Stimulated activated CD4-positive, alpha-beta T cell treated with anti-CD3 and anti-CD28 coated beads, Interleukin-2, amount 100 ng/mL, for 4 hours (primary cell): ENCODE measurements around the gene SPINT1.
A peak's percentile ranks its signal among the peaks of the same experiment; 100 is the strongest.

Experiments used
- DNase-seq: peaks from one replicate; pipeline ENCODE4 v3.0.0-alpha.2; 2020; ENCODE audit warnings: low read depth

SPINT1 gene, protein sequence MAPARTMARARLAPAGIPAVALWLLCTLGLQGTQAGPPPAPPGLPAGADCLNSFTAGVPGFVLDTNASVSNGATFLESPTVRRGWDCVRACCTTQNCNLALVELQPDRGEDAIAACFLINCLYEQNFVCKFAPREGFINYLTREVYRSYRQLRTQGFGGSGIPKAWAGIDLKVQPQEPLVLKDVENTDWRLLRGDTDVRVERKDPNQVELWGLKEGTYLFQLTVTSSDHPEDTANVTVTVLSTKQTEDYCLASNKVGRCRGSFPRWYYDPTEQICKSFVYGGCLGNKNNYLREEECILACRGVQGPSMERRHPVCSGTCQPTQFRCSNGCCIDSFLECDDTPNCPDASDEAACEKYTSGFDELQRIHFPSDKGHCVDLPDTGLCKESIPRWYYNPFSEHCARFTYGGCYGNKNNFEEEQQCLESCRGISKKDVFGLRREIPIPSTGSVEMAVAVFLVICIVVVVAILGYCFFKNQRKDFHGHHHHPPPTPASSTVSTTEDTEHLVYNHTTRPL

DNA sequence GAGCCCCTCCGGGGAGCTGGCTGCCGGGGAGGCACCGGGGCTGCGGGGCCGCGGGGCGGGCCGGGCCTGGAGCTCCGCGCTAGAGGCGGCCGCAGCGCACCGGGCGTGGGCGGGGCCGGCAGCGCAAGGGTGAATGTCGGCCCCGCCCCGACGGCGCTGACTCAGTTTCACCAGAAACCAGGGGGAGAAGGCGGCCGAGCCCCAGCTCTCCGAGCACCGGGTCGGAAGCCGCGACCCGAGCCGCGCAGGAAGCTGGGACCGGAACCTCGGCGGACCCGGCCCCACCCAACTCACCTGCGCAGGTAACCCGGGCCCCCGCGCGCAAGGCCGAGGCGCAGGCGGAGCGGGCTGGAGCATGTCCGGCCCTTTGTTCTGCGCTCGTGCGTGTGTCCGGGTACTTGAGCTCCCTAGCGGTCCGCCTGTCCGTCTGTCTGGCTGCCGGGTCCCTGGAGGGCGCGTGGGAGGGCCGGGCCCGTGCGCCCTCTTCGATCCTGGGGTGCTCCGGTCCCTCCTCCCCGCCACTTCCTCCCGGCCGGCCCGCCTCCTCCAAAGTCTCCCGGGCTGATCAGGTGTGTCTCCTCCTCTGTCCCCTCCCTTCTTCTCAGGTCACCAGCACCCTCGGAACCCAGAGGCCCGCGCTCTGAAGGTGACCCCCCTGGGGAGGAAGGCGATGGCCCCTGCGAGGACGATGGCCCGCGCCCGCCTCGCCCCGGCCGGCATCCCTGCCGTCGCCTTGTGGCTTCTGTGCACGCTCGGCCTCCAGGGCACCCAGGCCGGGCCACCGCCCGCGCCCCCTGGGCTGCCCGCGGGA, at the start of gene SPINT1:
TSS of gene SPINT1 (plus strand) at position 164 of the 811 bp plus-strand sequence. CDS start at position 671, 507 bp downstream.
- peak; percentile 82 for DNase-seq

DNA sequence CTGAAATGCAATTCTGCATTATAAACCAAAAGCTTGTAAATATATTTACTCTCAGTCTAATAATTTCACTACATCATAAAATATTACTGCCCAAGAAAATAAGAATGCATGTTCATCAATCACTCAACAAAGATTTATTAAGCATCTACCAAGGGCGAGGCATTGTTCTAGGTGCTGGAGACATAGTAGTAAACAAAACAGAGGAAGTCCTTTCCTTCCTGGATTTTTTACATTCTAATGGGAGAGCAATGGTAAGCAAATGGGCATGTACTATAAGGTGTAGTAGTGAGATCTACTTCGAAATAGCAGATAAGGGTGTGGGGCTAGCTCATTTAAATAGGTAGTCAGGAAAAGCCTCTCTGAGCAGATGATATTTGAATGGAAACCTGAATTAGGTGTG, 47.8 kb upstream of the SPINT1 start:
- no peak for DNase-seq

DNA sequence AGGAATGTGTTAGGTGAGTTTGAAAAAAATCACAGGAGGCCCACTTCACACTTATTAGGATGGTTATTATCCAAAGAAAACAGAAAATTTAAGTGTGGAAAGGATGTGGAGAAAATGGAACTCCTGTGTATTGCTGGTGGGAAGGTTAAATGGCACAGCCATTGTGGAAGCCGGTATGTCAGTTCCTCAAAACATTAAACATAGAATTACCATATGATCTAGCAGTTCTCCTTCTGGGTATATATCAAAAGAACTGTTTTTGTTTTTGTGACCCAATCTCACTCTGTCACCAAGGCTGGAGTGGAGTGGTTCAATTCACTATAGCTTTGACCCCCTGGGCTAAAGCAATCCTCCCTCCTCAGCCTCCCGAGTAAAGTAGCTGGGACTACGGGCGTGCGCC, 47.3 kb upstream of the SPINT1 start:
- no peak for DNase-seq

DNA sequence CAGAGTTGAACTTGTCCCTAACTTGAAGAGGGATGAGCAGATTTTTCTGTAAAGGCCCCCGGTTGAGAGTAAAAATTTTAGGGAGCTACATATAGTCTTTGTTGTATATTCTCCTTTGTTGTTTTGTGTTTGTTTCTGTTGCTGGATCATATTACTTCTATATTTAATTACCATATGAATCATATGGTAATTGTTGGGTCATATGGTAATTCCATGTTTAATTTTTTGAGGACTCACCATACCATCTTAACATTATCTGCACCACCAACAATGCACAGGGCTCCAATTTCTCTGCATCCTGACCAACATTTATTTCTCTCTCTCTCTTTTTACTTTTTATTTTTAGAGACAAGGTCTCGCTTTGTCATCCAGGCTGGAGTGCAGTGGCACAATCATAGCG, 44.3 kb upstream of the SPINT1 start:
- DNase-seq: no peak

GRCh38 chr15:40803076-40803475, 40.8 kb upstream of the SPINT1 start:
- no peak for DNase-seq

GRCh38 chr15:40803688-40804087, 40.2 kb upstream of the SPINT1 start:
- DNase-seq: no peak

DNA sequence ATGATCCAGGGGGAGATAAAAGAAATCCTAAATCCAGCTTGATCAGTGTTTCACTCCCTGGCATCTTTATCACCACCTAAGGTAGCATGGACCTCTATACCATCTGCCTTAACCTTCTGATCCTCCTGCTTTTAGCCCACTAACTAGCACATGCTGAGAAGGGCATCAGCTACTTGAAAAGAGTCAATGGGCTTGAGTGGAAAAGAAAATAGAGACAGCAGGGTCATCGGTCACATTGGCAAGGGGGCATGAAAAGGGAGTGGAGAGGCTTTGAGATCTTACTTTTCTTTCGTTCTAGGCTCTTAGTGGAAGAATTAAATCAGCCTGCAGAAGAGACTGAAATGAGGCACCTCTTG, 37.2 kb upstream of the SPINT1 start:
- no peak for DNase-seq

- peak; percentile 93 for DNase-seq
Observed at GRCh38 chr15:40807028-40807887, 36.6 kb upstream of the SPINT1 start, which contains the start of the genes DNAJC17 and ZFYVE19. DNAJC17 (minus strand) TSS chr15:40807473; CDS start chr15:40807446, 27 bp downstream. ZFYVE19 (plus strand) TSS chr15:40807089; CDS start chr15:40807590, 501 bp downstream.

GRCh38 chr15:40807888-40808461, 35.9 kb upstream of the SPINT1 start:
- DNase-seq: no peak

- no peak for DNase-seq
Observed at GRCh38 chr15:40808861-40809450, 34.9 kb upstream of the SPINT1 start.

GRCh38 chr15:40812721-40813425, 31.0 kb upstream of the SPINT1 start:
- no peak for DNase-seq

DNA sequence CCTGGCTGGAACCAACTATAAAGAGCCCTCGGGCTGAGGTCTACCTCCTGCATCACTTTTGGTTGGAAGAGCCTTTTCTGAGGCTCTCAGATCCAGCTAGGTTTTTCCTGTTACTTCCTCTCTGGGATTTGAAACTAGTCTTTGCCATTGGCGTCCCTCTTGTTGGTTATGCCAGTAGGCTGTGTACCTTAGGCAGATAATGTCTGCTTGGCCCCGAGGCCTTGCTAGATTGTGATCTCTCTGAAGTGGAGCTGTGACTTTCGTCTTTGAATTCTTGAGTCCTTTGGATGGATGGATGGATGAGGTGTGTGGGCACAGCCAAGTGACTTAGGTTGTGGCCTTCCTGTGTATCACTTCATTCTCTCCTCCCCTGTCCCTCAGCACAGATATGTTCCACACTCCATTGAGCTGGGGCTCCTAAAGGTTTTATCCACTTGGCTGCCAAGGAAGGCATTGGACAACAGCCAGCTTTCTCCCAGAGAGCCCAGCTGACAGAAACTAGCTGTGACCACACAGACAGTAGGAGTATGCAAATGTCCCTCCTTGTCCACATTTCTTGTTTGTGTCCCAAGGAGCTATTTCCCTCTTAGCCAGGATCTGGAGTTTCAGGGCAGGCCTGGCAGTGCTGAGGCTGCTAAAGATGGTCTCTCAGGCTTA, 28.7 kb upstream of the SPINT1 start:
- DNase-seq: no peak

DNA sequence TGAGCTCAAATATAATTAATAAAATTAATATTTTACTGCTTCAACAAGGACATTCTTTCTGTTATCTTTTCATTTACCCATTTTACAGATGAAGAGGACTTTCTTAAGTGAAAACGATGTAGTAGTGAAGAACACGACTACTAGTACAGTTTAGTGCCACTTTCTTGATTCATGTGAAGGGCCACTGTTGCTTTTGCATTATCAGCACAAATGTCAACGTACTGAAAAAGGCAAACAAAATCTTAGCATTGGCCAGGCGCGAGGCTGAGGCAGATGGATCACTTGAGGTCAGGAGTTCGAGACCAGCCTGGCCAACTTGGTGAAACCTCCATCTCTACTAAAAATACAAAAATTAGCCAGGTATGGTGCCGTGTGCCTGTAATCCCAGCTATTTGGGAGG, 24.8 kb upstream of the SPINT1 start:
- no peak for DNase-seq

DNA sequence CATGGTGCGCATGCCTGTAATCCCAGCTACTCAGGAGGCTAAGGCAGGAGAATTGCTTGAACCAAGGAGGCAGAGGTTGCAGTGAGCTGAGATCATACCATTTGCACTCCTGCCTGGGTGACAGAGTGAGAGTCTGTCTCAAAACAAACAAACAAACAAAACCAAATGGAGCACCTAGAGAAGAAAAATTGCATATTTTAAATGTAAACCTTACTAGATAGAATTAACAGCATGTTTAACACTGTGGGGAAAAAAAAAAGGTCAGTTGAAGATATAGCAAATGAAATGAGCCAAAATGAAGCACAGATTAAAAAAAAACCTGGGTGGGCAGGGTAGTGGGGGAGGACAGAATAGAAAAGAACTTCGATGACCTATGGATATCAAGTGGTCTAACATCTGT, 22.7 kb upstream of the SPINT1 start:
- DNase-seq: no peak

DNA sequence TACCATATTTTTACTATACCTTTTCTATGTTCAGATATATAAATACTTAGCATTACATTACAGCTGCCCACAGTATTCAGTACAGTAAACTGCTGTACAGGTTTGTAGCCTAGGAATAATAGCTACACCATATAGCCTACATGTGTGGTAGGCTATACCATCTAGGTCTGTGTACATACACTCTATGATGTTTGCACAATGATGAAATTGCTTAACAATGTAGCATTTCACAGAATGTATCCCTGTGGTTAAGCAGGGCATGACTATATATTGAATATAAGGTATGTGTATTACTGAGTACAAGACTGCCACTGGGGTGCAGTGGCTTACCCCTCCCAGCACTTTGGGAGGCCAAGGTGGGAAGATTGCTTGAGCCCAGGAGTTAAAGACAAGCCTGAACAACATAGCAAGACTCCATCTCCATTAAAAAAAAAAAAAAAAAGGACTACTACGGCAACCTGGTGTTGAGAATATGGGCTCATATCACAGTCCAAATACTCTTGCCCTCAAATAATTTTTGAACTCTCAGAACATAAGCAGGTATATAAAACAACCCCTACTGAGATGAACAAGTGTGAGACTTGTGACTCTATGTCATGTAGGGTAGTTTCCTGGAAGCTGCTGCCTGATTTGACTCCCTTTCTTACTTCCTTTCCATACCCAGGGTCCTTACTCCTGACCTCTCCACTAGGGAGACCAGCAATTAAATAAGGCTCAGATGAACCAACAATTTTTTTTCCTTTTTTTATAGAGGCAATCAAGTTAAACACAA, 20.1 kb upstream of the SPINT1 start:
- DNase-seq: no peak

DNA sequence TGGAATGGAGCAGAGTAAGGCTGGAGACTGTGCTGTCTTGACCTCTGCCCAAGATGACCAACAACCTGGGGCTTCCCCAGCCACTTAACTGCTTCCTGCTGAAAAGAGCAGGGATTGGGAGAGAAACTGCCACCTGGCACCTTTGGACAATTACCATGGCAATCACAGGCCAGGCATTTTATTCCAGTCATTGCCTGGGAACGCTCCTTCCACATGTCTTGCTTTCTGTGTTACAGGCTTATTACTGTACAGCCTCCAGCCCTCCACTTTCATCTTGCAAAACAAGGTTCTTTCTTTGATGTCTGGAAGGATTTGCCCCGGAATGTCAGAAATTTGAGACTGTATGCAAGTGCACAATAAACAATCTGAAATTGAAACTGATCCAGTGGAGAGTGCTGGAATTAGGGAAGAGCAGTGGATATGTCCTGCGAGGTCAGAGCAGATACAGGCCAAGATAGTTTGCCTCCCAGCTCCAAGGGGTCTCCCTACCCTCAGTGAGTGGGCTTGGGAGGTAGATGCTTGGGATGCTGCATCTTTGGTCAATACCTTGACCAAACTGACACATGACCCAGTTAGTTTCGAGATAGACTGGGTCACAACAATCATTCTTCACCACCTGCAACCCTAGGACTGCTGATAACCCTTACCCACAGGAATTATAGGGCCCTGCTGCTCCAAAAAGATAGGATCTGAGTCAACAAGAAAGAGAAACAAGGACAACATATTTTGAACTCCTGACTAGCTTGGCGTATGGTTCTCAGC, 18.0 kb upstream of the SPINT1 start:
- no peak for DNase-seq

GRCh38 chr15:40826423-40827075, 17.3 kb upstream of the SPINT1 start:
- no peak for DNase-seq
